NCI-H2171 treated with DMSO at 0.1 percent for 48 hours (cell line): ENCODE data around the gene RARS1.

ENCODE experiments used
- DNase-seq: peaks from one replicate; lab custom pipeline; 2025; lab: John Stamatoyannopoulos, UW

RARS1 gene

GRCh38 chr5:168562279-168562678 lies 76.0 kb downstream of the RARS1 start:
- no peak for DNase-seq

GRCh38 chr5:168563959-168564358 lies 77.7 kb downstream of the RARS1 start:
- no peak for DNase-seq

- no peak for DNase-seq
Observed at GRCh38 chr5:168568738-168569137, 82.5 kb downstream of the RARS1 start.
